HG03378 (cell line): ENCODE results near the gene SLC30A1.

ENCODE experiments used
- ATAC-seq: cut with Tn5 transposase; IDR thresholded peaks from one replicate; pipeline ENCODE4 v1.9.1; 2021; ENCODE audit warnings: mild to moderate bottlenecking, moderate library complexity; ENCODE audit not compliant: unreplicated experiment

Gene SLC30A1

DNA sequence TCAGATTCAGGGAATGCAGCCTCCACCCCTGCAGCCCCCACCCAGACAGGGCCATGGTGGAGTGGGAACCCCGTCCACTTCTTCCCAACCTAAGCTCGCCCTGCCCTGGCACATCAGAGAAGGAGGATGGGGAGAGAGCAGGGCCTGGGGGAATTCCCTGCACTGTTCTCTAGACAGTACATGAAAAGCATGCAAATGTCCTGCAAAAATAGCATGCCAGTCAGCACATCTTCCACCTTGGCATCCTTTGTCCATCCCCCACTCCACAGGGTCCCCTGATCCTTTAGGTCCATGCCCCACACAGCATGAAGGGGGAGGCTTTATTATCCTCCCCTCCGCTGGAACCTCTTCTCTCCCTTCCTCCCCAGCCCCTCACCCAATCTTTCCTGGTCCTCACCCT is 52.0 kb downstream of the SLC30A1 start:
- peak; percentile 72 for ATAC-seq

DNA sequence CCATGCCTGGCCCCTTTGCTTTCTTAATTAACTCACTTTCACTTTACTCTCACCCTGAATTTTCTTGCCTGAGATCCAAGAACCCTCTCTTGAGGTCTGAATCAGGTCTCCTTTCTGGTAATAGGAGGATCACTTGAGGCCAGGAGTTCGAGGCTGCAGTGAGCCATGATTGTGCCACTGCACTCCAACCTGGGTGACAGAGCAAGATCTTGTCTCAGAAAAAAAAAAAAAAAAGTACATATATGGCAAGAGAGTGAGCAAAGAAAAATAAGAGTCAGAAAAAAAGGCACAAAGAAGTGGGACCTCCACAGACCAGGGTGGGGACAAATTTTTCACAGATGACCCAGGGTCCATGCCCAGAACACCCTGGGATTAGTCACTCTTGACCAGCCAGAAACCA is 52.9 kb downstream of the SLC30A1 start:
- no peak for ATAC-seq

DNA sequence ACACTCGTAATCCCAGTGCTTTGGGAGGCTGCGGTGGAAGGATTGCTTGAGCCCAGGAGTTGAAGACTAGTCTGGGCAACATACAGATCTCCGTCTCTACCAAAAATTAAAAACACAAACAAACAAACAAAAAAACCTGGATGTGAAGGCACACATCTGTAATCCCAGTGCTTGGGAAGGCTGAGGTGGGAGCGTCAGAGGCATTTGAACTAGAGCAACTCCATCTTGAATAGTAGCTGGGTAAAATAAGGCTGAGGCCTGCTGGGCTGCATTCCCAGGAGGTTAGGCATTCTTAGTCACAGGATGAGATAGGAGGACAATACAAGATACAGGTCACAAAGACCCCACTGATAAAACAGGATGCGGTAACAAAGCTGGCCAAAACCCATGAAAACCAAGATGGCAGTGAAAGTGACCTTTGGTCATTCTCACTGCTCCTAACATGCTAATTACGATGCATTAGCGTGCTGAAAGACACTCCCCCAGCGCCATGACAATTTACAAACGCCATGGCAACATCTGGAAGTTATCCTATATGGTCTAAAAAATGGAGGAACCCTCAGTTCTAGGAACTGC is 53.8 kb downstream of the SLC30A1 start:
- ATAC-seq: no peak

DNA sequence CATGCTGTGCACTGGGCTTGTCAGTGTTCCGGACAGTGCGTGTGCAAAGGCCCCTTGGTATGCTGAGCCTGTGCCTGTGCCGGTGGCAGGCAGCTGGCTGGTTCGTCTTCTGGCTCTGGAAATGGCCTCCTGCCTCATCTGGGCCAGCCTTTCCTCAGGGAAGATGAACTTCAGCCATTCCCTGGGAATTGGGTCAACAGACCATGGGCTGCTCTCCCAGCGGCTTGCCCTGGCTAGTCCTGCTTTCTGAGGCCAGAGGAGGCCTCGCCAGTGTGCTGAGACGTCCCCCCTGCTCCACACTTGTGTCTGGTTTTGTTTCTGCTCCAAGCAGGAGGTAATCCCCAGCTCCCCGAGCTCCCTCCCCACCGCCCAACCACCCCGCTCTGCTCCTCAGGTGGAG is 54.4 kb downstream of the SLC30A1 start:
- ATAC-seq: no peak

DNA sequence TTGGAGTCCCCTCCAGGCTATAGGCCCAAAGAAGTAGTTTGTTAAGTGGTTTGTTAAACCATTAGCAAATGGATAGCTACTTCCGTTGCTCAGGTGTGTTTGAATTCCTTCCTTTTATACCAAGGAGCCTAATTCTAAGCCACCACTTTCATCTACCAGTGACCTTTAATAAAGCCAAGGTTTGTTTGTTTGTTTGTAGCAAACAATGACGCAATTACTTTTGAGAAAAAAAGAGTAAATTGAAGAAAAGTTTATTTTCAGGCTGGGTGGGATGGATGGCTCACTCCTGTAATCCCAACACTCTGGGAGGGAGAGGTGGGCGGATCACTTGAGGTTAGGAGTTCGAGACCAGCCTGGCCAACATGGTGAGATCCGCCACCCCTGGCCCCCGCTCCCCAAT is 56.2 kb downstream of the SLC30A1 start:
- ATAC-seq: no peak
